NCI-H1417 (cell line): Measurements from ENCODE around the gene ACOXL.
A peak's percentile ranks its signal among the peaks of the same experiment; 100 is the strongest.

Experiments
- DNase-seq, 3 experiments: peaks; one replicate each; lab custom pipeline; 2025; lab: John Stamatoyannopoulos, UW

Gene ACOXL

GRCh38 chr2:110718990-110719389 lies 13.4 kb upstream of the ACOXL start:
- no peak for DNase-seq

- no peak for DNase-seq
Measured at GRCh38 chr2:110720547-110720946, 11.8 kb upstream of the ACOXL start.

- DNase-seq = no peak
Measured at GRCh38 chr2:110724820-110725219, 7.6 kb upstream of the ACOXL start.

- no peak for DNase-seq
Measured at GRCh38 chr2:110725370-110725769, 7.0 kb upstream of the ACOXL start.

- no peak for DNase-seq
Measured at GRCh38 chr2:110725859-110726258, 6.5 kb upstream of the ACOXL start.

GRCh38 chr2:110726285-110726684 lies 6.1 kb upstream of the ACOXL start:
- DNase-seq = no peak

- no peak for DNase-seq
Measured at GRCh38 chr2:110727923-110728322, 4.5 kb upstream of the ACOXL start.

- no peak for DNase-seq
Measured at GRCh38 chr2:110729106-110729505, 3.3 kb upstream of the ACOXL start.

GRCh38 chr2:110731064-110731463 lies 1.3 kb upstream of the ACOXL start:
- DNase-seq = peak in 1 of 3 experiments; percentile 21

GRCh38 chr2:110735366-110735765 lies 3.0 kb downstream of the ACOXL start:
- peak in 1 of 3 experiments; percentile 13 for DNase-seq

- DNase-seq = no peak
Measured at GRCh38 chr2:110737783-110738182, 5.4 kb downstream of the ACOXL start.

GRCh38 chr2:110740747-110741349 lies 8.5 kb downstream of the ACOXL start:
- DNase-seq = no peak

GRCh38 chr2:110741491-110741980 lies 9.2 kb downstream of the ACOXL start:
- no peak for DNase-seq

GRCh38 chr2:110742412-110742811 lies 10.0 kb downstream of the ACOXL start:
- DNase-seq = no peak

- no peak for DNase-seq
Measured at GRCh38 chr2:110743600-110743999, 11.2 kb downstream of the ACOXL start.

- DNase-seq = no peak
Measured at GRCh38 chr2:110744429-110744828, 12.1 kb downstream of the ACOXL start.

- DNase-seq = no peak
Measured at GRCh38 chr2:110745048-110745447, 12.7 kb downstream of the ACOXL start.

- DNase-seq = no peak
Measured at GRCh38 chr2:110746586-110747521, 14.5 kb downstream of the ACOXL start.

- DNase-seq = no peak
Measured at GRCh38 chr2:110747522-110748488, 15.4 kb downstream of the ACOXL start.

GRCh38 chr2:110748489-110748867 lies 16.1 kb downstream of the ACOXL start:
- peak; percentile 31 to 92 (median 70) for DNase-seq

- DNase-seq = no peak
Measured at GRCh38 chr2:110751642-110752041, 19.3 kb downstream of the ACOXL start.

GRCh38 chr2:110752871-110753270 lies 20.5 kb downstream of the ACOXL start:
- DNase-seq = no peak
